Bronchial epithelial cell (primary cell): ENCODE results near the gene CEL. TPM values are rescaled to one million over a fixed set of nuclear protein-coding genes. Genes with fewer than 3 reads are reported as not detected.

Source experiments
- DNase-seq: peaks from one replicate; pipeline ENCODE4 v3.0.0-alpha.2; 2010; ENCODE audit warnings: low read depth
- FAIRE-seq: peaks from 2 replicates; lab custom pipeline; 2011; peaks lifted over from hg19 to GRCh38; lab: Jason Lieb, UNC
- H3K27me3 ChIP-seq: 2 replicates; pipeline ENCODE4 v1.5.1; 2011; ENCODE audit warnings: low read length; ENCODE audit not compliant: control insufficient read depth, insufficient read depth
- H3K36me3 ChIP-seq: 2 replicates; pipeline ENCODE4 v1.5.1; 2011; ENCODE audit warnings: low read length; ENCODE audit not compliant: control insufficient read depth, insufficient read depth
- H3K4me3 ChIP-seq: 2 replicates; pipeline ENCODE4 v1.5.1; 2011; ENCODE audit warnings: mild to moderate bottlenecking, low read depth, low read length, control low read depth
- total RNA-seq: library from RNA; depleted of rRNA; stranded (reverse); fragments of >200 nt; gene quantifications from 2 replicates; pipeline ENCODE4 v1.2.1, GENCODE V29; 2014
- TF ChIP-seq, protein P1 (sequence below): IDR thresholded peaks from 2 replicates; pipeline ENCODE4 v1.5.1; 2011; ENCODE audit warnings: mild to moderate bottlenecking, moderate library complexity, low read length, control low read depth, inconsistent platforms; ENCODE audit not compliant: insufficient read depth, severe bottlenecking

Gene CEL
- total RNA-seq, 1 donor from 2014 or later: 0.53 TPM

DNA sequence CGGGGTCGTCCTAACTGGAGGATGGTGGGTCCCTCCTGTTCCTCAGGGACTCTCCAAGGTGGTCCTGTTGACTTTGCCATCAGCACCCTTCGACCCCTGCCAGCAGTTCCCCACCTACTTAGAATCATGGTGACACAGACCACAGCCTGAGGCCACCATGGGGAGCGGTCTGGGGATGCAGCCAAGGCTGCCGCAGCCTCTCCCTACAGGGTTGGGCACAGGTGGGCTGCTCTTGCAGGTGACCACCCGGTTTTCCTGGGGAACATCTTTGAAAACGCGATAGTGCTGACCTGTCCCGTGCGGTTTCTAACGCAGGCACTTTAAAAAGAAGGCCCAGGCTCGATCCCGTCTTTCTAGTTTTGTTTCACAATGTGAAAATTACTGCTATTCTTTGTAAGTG lies 12.7 kb upstream of the CEL start:
- TF ChIP-seq, protein P1, sequence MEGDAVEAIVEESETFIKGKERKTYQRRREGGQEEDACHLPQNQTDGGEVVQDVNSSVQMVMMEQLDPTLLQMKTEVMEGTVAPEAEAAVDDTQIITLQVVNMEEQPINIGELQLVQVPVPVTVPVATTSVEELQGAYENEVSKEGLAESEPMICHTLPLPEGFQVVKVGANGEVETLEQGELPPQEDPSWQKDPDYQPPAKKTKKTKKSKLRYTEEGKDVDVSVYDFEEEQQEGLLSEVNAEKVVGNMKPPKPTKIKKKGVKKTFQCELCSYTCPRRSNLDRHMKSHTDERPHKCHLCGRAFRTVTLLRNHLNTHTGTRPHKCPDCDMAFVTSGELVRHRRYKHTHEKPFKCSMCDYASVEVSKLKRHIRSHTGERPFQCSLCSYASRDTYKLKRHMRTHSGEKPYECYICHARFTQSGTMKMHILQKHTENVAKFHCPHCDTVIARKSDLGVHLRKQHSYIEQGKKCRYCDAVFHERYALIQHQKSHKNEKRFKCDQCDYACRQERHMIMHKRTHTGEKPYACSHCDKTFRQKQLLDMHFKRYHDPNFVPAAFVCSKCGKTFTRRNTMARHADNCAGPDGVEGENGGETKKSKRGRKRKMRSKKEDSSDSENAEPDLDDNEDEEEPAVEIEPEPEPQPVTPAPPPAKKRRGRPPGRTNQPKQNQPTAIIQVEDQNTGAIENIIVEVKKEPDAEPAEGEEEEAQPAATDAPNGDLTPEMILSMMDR: no peak
- FAIRE-seq: no peak
- Histone ChIP-seq H3K36me3 (peaks cover 35% of the 10 kb centered on the region), H3K27me3 (no peaks in the 10 kb centered on the region), H3K4me3 (no peak overlapping the region)
- no peak for DNase-seq

- TF ChIP-seq, protein P1: no peak
- Histone ChIP-seq H3K27me3 (no peaks in the 10 kb centered on the region), H3K4me3 (no peak overlapping the region), H3K36me3 (peaks cover 32% of the 10 kb centered on the region)
- no peak for DNase-seq
- FAIRE-seq: no peak
Measured at GRCh38 chr9:133050142-133050541, 11.6 kb upstream of the CEL start.

DNA sequence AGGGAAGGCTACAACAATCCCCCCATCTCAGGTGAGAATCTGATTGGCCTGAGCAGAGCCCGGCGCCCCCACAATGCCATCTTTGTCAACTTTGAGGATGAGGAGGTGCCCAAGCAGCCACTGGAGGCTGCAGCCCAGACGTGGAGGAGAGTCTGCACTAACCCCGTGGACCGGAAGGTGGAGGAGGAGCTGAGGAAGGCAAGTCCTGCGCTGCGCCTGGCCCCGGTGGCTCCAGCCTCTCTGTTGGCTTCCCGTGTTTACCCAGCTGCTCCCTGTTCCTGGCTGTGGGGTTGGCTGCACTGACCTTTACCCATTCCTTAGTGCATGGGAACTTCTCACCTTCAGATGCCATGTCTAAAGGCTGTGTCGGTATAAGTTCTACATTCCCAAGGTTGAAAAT lies 11.0 kb upstream of the CEL start:
- Histone ChIP-seq H3K27me3 (no peaks in the 10 kb centered on the region), H3K4me3 (no peak overlapping the region), H3K36me3 (peaks cover 33% of the 10 kb centered on the region)
- FAIRE-seq (no peak), DNase-seq (no peak)
- TF ChIP-seq, protein P1: no peak

- FAIRE-seq: no peak
- Histone ChIP-seq H3K4me3 (no peak overlapping the region), H3K36me3 (peaks cover 28% of the 10 kb centered on the region), H3K27me3 (no peaks in the 10 kb centered on the region)
- TF ChIP-seq, protein P1: no peak
- DNase-seq: no peak
Measured at GRCh38 chr9:133051281-133051900, 10.4 kb upstream of the CEL start.

DNA sequence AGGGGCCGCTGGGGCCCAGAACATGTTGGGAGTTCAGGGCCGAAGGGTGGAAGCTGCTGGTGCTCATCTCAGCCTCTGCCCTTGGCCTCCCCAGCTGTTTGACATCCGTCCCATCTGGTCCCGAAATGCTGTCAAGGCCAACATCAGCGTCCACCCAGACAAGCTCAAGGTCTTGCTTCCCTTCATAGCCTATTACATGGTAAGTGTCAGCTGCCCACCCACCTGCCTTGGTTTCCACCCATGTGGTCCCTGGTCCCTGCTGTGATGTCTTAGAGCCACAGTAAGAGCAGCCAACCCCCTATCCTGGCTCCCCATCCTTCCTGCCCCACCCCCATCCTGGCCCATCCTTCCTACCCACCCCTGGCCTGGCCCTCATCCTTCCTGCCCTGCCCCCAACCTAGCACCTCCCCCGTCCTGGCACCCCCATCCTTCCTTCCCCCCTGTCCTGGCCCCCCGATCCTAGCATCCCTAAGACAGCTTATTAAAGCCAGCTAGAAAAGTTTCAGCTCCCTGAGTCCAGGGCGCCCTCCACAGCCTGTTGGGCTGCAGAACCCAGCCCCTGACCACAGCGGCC lies 9.7 kb upstream of the CEL start:
- TF ChIP-seq, protein P1: no peak
- Histone ChIP-seq H3K27me3 (no peaks in the 10 kb centered on the region), H3K4me3 (no peak overlapping the region), H3K36me3 (peaks cover 25% of the 10 kb centered on the region)
- FAIRE-seq: no peak
- no peak for DNase-seq
